Neural progenitor cell (in vitro differentiated cells): ENCODE data around the gene STRADA. TPM values are rescaled to one million over a fixed set of nuclear protein-coding genes. Genes with fewer than 3 reads are reported as not detected.

ENCODE experiments used
- DNase-seq: peaks from one replicate; pipeline ENCODE4 v3.0.0-alpha.2; 2016; ENCODE audit warnings: low spot score
- H2AFZ ChIP-seq: fragments of 200-600 bp; sonication (generic); replicated peaks from 2 replicates; pipeline ENCODE4 v1.6.1; 2016; ENCODE audit warnings: antibody characterized with exemption
- H3F3A ChIP-seq: fragments of 200-600 bp; sonication (generic); 2 replicates; pipeline ENCODE4 v1.6.1; 2016; ENCODE audit warnings: antibody characterized with exemption, low read depth
- H3K27ac ChIP-seq: fragments of 200-600 bp; sonication (generic); 2 replicates; pipeline ENCODE4 v1.5.1; 2016; ENCODE audit warnings: mild to moderate bottlenecking
- H3K27me3 ChIP-seq: fragments of 200-600 bp; sonication (generic); 2 replicates; pipeline ENCODE4 v1.6.1; 2016; ENCODE audit warnings: mild to moderate bottlenecking, moderate library complexity
- H3K36me3 ChIP-seq: fragments of 200-600 bp; sonication (generic); 2 replicates; pipeline ENCODE4 v1.5.1; 2016
- H3K4me1 ChIP-seq: fragments of 200-600 bp; sonication (generic); 2 replicates; pipeline ENCODE4 v1.6.1; 2016; ENCODE audit warnings: mixed run types
- H3K4me2 ChIP-seq: fragments of 200-600 bp; sonication (generic); 2 replicates; pipeline ENCODE4 v1.6.1; 2016
- H3K4me3 ChIP-seq: fragments of 200-600 bp; sonication (generic); 2 replicates; pipeline ENCODE4 v1.5.1; 2016
- H3K79me2 ChIP-seq: fragments of 200-600 bp; sonication (generic); 2 replicates; pipeline ENCODE4 v1.6.1; 2016; ENCODE audit warnings: low read depth
- H3K9ac ChIP-seq: fragments of 200-600 bp; sonication (generic); 2 replicates; pipeline ENCODE4 v1.6.1; 2016
- H3K9me3 ChIP-seq: fragments of 200-600 bp; sonication (generic); 2 replicates; pipeline ENCODE4 v1.5.1; 2016; ENCODE audit warnings: low read depth
- H4K20me1 ChIP-seq: fragments of 200-600 bp; sonication (generic); 2 replicates; pipeline ENCODE4 v1.6.1; 2016; ENCODE audit warnings: low read depth
- H3K27ac Mint-ChIP-seq: 3 replicates; pipeline ENCODE4 v1.8.0; 2021; ENCODE audit warnings: mixed read lengths
- H3K27me3 Mint-ChIP-seq: 2 replicates; pipeline ENCODE4 v1.8.0; 2022; ENCODE audit warnings: low read depth, mild to moderate bottlenecking, inconsistent platforms, moderate library complexity, mixed read lengths; ENCODE audit not compliant: insufficient read depth
- H3K36me3 Mint-ChIP-seq: 3 replicates; pipeline ENCODE4 v1.8.0; 2021; ENCODE audit warnings: mixed read lengths
- H3K4me1 Mint-ChIP-seq: 3 replicates; pipeline ENCODE4 v1.8.0; 2021; ENCODE audit warnings: mixed read lengths
- H3K4me3 Mint-ChIP-seq: 3 replicates; pipeline ENCODE4 v1.8.0; 2021; ENCODE audit warnings: mild to moderate bottlenecking, moderate library complexity, mixed read lengths
- H3K9me3 Mint-ChIP-seq: 3 replicates; pipeline ENCODE4 v1.8.0; 2020; ENCODE audit warnings: mixed read lengths
- EZH2 ChIP-seq: fragments of 200-600 bp; sonication (generic); IDR thresholded peaks from 2 replicates; pipeline ENCODE4 v1.6.1; 2017; ENCODE audit warnings: antibody characterized with exemption, mild to moderate bottlenecking, moderate library complexity
- EZH2phosphoT487 ChIP-seq: fragments of 200-600 bp; sonication (generic); IDR thresholded peaks from 2 replicates; pipeline ENCODE4 v1.6.1; 2017; ENCODE audit warnings: antibody characterized with exemption
- total RNA-seq: library from RNA; depleted of rRNA; stranded (reverse); fragments of >200 nt; gene quantifications from 2 replicates; pipeline ENCODE4 v1.2.3, GENCODE V29; 2015; ENCODE audit warnings: low replicate concordance
- TF ChIP-seq, protein P1 (sequence below): fragments of 200-600 bp; sonication (generic); IDR thresholded peaks from 2 replicates; pipeline ENCODE4 v1.5.1; 2017; ENCODE audit warnings: antibody characterized with exemption, mild to moderate bottlenecking

STRADA gene
- total RNA-seq, 1 donor from 2014 or later: 69.6 TPM

DNA sequence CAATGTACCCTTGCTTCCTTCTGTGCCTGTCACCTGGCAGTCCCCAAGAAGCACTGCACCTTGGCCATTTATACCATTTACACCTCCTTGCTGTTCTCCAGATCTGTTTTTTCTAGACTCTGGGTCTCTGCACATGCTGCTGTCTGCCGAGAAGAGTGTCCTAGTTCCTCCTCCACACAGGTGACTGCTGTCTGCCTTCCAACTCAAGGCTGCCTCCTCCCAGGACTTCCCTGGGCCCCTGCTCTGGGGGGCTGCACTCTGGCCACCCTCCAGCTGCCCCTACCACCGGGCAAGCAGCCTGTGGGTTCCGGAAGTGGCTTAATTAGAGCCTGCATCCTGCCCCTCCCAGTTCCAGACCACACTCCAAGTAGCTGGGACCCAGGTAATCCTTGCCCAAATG is 35.9 kb downstream of the STRADA start:
- Mint-ChIP-seq H3K9me3 (no peaks in the 10 kb centered on the region), H3K27me3 (peaks cover 6% of the 10 kb centered on the region), H3K36me3 (peaks cover 20% of the 10 kb centered on the region), H3K4me3 (no peak overlapping the region), H3K4me1 (peaks cover 16% of the 10 kb centered on the region), H3K27ac (no peak overlapping the region)
- Histone ChIP-seq H3K9me3 (no peaks in the 10 kb centered on the region), H3K4me2 (no peak overlapping the region), H3F3A (peaks cover 17% of the 10 kb centered on the region), H3K4me3 (no peak overlapping the region), H4K20me1 (peaks cover 25% of the 10 kb centered on the region), H3K27ac (no peak overlapping the region), H3K9ac (no peak overlapping the region), H3K27me3 (peaks cover 10% of the 10 kb centered on the region), H3K4me1 (no peaks in the 10 kb centered on the region), H2AFZ (no peak overlapping the region), H3K36me3 (no peaks in the 10 kb centered on the region), H3K79me2 (no peaks in the 10 kb centered on the region)
- no peak for TF ChIP-seq EZH2phosphoT487
- no peak for TF ChIP-seq EZH2
- TF ChIP-seq, protein P1, sequence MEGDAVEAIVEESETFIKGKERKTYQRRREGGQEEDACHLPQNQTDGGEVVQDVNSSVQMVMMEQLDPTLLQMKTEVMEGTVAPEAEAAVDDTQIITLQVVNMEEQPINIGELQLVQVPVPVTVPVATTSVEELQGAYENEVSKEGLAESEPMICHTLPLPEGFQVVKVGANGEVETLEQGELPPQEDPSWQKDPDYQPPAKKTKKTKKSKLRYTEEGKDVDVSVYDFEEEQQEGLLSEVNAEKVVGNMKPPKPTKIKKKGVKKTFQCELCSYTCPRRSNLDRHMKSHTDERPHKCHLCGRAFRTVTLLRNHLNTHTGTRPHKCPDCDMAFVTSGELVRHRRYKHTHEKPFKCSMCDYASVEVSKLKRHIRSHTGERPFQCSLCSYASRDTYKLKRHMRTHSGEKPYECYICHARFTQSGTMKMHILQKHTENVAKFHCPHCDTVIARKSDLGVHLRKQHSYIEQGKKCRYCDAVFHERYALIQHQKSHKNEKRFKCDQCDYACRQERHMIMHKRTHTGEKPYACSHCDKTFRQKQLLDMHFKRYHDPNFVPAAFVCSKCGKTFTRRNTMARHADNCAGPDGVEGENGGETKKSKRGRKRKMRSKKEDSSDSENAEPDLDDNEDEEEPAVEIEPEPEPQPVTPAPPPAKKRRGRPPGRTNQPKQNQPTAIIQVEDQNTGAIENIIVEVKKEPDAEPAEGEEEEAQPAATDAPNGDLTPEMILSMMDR: no peak
- DNase-seq: no peak

DNA sequence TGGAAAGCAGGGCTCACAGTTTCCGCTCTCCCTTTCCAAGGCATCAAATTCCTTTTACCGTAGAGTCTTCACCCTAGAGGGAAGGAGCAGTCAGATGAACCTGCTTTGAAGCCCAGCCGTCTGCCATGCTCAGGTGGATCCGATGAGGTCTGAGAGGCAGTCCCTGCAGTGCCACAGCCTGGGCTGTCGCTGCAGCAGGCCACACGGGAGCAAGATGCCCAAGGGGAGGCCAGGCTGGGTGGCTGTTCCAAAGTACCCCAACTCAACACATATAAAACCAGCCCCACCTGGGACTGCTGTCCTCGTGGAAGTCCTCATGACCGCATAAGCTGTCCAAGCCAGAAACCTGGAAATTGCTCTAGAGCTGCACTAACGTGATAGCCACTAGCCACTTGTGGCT is 36.8 kb downstream of the STRADA start:
- Histone ChIP-seq H3K9me3 (no peaks in the 10 kb centered on the region), H3F3A (peaks cover 21% of the 10 kb centered on the region), H3K4me1 (no peaks in the 10 kb centered on the region), H3K27me3 (peaks cover 12% of the 10 kb centered on the region), H4K20me1 (peaks cover 25% of the 10 kb centered on the region), H3K36me3 (no peaks in the 10 kb centered on the region), H2AFZ (no peak overlapping the region), H3K4me3 (no peak overlapping the region), H3K27ac (no peak overlapping the region), H3K9ac (no peak overlapping the region), H3K79me2 (no peaks in the 10 kb centered on the region), H3K4me2 (no peak overlapping the region)
- no peak for DNase-seq
- Mint-ChIP-seq H3K4me3 (no peak overlapping the region), H3K9me3 (no peaks in the 10 kb centered on the region), H3K27ac (no peak overlapping the region), H3K36me3 (peaks cover 20% of the 10 kb centered on the region), H3K4me1 (peaks cover 16% of the 10 kb centered on the region), H3K27me3 (peaks cover 6% of the 10 kb centered on the region)
- TF ChIP-seq EZH2phosphoT487: no peak
- TF ChIP-seq, protein P1: no peak
- TF ChIP-seq EZH2: no peak

DNA sequence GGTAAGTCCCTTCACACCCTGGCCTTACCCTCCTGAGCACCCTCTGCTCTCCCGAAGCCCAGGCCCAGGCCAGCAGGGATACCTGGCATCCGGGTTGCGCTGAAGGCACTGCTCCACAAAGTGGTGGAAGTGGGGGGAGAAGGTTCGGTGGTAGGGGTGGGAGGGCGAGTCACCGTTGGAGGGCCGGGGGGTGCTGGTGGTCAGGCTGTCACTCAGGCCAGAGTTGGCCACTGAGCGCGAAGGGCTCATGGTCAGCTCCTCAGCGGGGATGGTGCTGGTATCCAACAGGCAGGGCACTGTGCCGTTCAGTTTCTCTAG is 37.4 kb downstream of the STRADA start:
- TF ChIP-seq, protein P1: no peak
- no peak for TF ChIP-seq EZH2phosphoT487
- TF ChIP-seq EZH2: no peak

More for the DNA sequence above, 37.4 kb downstream of the STRADA start:
- Mint-ChIP-seq H3K27me3 (peaks cover 6% of the 10 kb centered on the region), H3K36me3 (peaks cover 17% of the 10 kb centered on the region), H3K4me1 (peaks cover 16% of the 10 kb centered on the region), H3K27ac (no peak overlapping the region), H3K4me3 (no peak overlapping the region), H3K9me3 (no peaks in the 10 kb centered on the region)
- Histone ChIP-seq H2AFZ (no peak overlapping the region), H3K36me3 (no peaks in the 10 kb centered on the region), H3K4me3 (no peak overlapping the region), H4K20me1 (peaks cover 27% of the 10 kb centered on the region), H3K9me3 (no peaks in the 10 kb centered on the region), H3K4me2 (no peak overlapping the region), H3K27ac (no peak overlapping the region), H3K4me1 (peaks cover 2% of the 10 kb centered on the region), H3K27me3 (peaks cover 12% of the 10 kb centered on the region), H3F3A (peaks cover 23% of the 10 kb centered on the region), H3K9ac (no peak overlapping the region), H3K79me2 (no peaks in the 10 kb centered on the region)
- no peak for DNase-seq
